GM18861 (cell line): ENCODE results near the gene GATAD2A.

Experiments used
- ATAC-seq: cut with Tn5 transposase; IDR thresholded peaks from one replicate; pipeline ENCODE4 v1.9.1; 2021; ENCODE audit not compliant: unreplicated experiment

GATAD2A gene

DNA sequence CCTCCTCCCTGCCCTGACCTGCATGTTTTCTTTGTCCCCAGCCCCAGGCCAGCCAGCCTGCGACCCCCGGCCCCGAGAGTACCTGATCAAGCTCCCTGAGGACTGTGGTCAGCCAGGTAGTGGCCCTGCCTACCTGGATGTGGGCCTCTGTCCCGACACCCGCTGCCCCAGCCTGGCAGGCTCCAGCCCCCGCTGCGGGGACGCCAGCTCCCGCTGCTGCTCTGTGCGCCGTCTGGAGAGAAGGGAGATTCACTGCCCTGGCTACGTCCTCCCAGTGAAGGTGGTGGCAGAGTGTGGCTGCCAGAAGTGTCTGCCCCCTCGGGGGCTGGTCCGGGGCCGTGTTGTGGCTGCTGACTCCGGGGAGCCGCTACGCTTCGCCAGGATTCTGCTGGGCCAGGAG lies 138.2 kb downstream of the GATAD2A start:
- no peak for ATAC-seq

DNA sequence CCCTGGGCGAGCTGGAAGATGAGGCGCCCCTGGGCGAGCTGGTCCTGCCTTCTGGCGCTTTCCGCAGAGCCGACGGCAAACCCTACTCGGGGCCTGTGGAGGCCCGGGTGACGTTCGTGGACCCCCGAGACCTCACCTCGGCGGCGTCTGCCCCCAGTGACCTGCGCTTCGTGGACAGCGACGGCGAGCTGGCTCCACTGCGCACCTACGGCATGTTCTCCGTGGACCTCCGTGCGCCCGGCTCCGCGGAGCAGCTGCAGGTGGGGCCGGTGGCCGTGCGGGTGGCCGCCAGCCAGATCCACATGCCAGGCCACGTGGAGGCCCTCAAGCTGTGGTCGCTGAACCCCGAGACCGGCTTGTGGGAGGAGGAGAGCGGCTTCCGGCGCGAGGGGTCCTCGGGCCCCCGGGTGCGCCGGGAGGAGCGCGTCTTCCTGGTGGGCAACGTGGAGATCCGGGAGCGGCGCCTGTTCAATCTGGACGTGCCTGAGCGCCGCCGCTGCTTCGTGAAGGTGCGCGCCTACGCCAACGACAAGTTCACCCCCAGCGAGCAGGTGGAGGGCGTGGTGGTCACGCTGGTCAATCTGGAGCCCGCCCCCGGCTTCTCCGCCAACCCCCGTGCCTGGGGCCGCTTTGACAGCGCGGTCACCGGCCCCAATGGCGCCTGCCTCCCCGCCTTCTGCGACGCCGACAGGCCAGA lies 138.9 kb downstream of the GATAD2A start:
- ATAC-seq, result no peak

DNA sequence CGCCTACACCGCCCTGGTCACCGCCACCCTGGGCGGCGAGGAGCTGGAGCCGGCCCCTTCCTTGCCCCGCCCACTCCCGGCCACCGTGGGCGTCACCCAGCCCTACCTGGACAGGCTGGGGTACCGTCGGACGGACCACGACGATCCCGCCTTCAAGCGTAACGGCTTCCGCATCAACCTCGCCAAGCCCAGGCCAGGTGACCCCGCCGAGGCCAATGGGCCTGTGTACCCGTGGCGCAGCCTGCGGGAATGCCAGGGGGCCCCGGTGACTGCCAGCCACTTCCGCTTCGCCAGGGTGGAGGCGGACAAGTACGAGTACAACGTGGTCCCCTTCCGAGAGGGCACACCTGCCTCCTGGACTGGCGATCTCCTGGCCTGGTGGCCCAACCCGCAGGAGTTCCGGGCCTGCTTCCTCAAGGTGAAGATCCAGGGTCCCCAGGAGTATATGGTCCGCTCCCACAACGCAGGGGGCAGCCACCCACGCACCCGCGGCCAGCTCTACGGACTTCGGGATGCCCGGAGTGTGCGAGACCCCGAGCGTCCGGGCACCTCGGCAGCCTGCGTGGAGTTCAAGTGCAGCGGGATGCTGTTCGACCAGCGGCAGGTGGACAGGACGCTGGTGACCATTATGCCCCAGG lies 139.6 kb downstream of the GATAD2A start:
- no peak for ATAC-seq

DNA sequence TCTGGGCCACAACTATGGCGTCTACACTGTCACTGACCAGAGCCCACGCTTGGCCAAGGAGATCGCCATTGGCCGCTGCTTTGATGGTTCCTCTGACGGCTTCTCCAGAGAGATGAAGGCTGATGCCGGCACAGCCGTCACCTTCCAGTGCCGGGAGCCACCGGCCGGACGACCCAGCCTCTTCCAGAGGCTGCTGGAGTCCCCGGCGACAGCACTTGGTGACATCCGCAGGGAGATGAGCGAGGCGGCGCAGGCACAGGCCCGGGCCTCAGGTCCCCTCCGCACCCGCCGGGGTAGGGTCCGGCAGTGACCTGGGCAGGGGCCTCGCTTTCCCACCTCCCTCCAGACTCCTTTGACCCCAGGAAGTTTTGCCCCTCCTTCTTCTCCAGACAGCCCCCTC lies 140.2 kb downstream of the GATAD2A start:
- ATAC-seq, result no peak

DNA sequence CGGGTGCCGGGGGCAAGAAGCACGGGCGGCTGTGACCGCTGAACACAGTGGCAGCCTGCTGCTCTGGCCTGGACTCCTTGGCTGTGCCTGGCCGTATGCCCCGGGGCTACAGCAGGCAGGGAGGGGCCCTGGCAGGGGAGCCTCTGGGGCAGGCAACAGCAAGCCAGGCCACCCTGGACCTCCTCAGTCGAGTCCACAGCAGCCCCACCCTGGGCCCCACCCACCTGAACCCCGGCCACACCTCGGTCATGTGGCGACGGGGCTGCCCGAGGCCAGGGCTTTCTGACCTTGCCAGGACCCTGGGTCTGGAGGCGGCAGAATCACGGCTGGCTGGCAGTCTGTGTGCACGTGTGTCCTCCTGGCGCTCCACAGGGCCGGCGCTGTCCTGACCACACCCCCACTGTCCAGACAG lies 141.3 kb downstream of the GATAD2A start:
- ATAC-seq, result no peak

DNA sequence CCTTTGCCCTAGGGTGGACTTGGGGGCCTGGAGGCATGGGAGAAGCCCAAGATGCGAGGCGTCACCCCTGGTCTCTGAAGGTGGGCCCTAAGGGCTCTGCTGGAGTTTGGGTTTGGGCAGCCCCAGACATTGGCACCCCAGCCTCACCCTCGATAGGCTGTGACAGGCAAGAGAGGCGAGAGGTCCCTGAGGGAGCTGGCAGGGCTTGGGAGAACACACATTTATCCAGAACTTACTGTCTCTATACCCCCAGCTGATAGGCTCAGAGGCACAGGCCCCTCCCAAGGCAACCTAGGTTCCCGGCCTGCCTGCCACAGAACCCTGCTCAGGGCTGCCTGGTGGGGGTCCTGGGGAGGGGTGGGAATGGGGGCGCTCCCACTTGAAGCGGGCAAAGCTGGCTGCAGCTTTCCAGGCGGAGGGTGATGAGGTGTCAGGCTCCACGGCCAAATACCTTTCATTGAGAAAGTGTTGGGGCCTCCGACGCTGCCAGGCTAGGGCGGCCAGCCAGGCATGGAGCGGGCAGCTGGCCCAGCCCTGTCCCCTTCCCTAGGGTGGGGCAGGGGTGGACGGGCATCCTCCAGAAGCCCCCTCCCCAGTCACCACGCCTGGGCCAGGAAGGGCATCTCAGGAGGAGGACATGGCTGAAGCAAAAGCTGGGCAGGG lies 142.3 kb downstream of the GATAD2A start:
- ATAC-seq, result no peak

DNA sequence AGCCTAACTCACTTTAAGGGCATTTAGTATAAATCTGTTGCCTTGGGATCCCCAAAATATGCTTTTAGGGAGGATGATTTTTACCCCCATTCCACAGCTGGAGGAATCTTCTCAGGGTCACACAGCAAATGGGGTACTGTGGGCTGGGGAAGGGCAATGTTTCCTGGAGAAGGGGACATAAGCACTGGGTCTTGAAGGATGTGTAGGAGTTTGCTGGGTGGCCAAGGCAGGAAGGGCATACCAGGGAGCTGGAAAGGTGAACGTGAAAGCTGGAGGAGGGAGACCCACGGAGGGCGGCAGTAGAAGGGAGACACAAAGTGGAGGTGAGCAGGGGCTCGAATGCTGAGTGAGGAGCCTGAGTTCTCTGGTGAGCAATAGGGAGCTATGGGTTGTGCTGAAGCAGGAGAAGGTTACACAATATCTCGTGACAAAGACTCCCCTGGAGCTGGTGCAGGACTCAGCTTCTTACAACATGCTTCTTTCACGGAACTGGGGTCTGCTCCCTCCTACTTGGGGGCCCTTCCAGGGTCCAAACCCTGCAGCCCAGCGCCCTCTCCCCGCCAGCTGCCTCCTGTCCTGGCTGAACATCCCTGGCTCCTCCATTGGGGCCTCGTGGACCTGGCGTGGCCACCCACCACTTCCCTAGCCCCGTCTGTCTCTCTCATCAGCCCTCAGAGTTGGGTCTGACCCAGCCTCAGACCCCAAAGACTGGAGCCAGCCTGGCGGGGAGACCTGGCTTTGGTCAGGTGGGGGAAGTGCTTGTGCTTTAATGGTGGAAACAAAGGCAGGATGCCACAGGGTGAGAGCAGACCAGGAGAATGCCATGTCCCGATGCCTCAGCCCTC lies 143.7 kb downstream of the GATAD2A start:
- ATAC-seq, result no peak

DNA sequence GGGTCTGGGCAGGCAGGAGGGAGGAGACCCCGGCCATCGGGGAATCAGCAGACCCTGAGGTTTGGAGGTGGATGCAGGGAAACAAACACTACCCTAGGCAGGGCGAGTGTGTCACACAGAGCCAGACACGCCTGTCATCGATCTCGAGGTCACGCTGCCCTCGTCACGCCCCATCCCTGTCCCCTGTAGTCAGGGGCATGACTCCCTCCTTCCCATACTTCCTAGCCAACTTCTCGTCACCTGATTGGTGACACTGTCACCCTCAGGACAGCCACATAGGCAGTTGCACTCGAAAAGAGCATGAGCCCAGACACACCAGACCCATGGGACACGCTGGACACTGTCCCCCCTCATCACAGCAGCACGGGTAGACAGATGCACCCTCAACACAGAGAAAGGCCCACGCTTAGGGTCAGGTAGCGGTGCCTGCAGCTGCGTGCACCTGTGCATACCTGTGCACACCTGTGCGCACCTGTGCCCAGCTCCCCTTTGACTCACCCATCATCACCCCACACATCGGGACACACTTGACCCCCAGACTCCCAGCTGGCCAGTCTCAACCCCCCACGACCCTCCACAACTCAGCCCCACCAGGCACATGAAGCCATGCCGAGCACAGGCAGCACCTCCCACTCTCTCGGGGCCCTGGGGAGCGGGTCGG lies 144.5 kb downstream of the GATAD2A start:
- ATAC-seq, result no peak

DNA sequence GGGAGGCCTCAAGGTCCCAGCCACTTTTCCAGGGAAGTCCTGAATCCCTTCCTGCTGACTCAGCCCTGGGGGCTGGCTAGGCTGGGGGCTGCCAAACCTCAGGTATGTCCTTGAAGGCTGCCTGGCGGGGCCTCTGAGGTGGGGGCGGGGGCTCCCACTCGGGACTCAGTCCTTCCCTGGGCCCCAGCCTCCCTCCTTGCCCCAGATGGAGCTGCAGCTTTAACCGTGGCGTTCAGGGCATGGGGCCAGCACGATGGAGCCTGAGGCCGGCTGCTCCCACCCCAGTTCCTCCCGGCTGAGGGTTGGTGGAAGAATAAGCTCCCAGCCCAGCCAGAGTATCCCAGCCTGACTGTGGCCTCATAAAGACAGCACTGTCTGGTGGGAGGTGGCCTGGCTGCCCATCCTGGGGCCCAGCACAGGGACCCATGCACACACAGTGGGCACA lies 145.0 kb downstream of the GATAD2A start:
- no peak for ATAC-seq

DNA sequence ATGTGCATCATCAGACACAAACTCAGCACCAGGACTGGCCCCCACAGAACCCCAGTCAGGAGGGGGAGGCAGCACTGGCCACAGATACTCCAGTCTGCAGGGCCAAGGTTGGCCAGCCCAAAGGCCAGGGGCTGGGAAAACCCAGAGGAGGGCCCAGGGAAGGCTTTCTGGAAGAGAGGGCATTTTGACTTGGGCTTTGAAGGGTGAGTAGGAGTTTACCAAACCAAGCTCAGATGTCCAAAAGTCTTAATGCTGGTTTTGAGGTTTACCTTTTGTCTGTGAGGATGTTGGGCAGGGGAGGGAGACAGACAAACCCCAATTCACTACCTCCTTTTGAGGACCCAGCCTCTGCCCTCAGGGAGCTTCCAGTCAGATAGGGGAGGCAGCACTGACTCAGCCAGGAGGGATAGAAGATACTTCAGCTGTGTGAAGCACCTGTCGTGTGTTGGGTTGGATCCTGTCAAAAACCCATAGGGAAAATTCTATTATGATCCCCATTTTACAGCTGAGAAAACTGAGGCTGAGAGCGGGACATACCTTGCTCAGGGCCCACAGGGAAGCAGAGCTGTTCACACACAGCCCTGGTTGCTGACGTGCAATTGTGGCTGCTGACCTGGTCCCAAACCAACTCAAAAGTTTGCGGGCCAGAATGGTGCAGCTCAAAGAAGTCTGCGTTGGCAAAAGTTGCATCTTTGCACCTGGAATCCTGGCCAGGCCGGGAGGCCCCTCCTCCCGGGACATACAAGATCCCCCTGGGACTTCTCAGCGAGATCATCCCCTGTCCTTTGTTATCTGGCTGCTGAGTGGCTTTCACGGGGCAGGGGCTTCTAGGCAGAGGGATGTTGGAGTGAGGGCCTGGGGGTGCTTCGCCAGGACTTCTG lies 145.7 kb downstream of the GATAD2A start:
- no peak for ATAC-seq

DNA sequence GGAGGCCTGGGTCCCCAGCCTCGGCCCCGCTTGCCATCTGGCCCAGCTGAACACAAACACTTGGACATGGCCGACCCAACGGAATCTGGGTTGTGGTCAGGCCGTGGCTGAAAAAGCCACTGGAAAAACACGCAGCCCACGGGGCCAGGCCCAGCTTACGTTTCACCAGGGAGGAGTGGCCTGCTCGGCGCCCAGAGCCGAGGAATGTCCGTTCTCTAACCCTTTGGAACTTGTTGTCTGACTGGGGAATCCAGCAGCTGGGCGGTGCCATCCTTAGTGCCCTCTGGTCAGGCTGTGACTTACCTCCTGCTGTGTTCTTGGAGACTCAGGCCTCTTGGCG lies 146.3 kb downstream of the GATAD2A start:
- ATAC-seq, result no peak

DNA sequence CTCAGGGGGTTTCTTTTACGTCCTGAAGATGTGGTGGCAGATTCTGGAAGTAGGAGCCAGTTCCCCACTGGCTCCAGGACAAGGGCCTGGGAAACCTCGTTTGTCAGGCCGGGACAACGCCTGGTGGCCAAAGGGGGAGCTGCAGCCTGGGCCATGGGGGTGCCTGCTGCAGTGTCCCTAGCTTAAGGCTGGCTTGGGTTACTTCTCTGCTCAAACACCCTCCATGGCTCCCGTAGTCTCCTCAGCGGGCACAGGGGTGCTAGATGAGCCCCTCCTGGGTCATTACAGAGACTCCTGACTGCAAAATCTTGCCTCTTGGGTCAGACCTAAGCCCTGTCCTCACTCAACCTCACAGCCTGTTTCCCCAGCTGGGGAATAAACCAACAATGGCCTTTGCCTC lies 147.3 kb downstream of the GATAD2A start:
- no peak for ATAC-seq

DNA sequence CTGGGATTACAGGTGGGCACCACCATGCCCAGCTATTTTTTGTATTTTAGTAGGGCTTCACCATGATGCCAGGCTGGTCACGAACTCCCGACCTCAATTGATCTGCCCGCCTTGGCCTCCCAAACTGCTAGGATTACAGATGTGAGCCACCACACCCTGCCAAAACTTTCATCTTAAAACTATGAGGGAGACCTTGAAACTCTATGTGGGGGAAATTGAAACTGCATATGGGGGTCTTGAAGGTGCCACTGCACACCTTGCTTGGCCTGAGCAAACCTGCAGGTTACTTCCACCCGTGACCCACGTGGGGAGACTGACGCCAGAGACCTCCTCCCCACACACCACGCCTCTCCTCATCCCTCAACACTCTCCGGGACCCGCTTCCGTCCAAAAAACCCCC lies 148.2 kb downstream of the GATAD2A start:
- ATAC-seq, result no peak

DNA sequence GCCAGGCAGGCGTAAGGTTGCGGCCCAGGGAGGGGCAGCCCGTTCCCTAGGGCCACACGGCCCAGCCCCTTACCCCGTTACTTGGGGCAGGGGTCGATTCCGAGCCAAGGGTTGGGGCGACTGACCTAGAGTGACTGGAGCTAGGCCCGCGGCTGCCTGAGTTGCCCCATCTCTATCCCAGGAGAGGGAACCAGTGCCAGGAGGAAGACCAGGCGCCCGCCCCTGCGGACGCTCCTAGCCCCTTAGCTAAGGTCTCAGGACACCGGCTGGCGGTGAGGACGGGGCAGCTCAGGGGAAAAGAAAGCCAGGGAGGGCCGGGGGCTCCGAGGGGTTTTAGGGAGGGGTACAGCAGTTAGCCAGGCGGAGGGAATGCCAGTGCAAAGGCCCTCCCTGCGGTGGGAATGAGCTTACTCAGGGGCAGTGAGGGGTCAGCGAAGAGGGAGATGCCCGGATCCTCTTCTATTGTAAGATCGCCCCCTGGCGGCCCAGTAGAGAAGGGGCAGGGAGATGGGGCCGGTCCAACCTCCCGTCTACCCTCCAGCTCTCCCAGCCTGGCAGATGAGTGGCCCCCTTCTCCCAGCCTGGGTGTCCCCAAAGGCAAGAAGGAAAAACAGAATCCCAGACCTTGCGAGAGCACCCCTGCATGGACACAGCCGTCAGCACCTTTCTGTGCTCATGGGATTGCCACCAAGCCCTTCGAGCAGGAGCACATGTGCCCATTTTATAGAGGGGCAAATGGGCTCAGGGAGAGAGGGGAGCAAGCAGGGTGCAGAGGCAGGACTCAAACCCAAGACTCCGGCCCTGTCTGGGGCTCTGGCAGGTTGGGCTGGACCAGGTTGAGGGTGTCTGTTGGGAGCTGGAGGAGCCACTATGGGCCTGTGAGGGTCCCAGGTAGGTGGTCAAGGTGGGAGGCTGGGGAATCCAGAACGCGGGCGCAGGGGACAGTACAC lies 148.9 kb downstream of the GATAD2A start:
- no peak for ATAC-seq

DNA sequence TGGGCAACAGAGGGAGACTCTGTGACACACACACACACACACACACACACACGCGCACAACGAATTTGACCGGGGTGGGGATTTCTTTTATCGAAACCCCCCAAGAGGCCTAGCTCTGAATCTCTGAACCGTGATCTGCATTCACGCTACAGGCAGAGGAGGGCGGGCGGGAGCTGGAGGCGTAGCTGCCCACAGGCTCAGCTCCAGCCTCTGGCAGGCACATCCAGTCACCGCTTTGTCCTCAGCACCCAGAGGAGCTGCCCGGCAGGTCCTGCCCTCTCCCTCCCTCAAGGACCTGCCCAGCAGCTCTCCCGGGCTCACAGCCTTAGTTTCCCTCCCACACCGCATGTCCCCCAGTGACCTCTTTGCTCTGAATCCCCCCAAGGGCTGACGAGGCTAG lies 152.6 kb downstream of the GATAD2A start:
- ATAC-seq, result no peak
